Prostate gland (tissue), 2 donors: Measurements from ENCODE around the gene ABCG1.

Experiments
- POLR2AphosphoS5 ChIP-seq: sonication (generic); formaldehyde crosslinking; IDR thresholded peaks from one replicate; pipeline ENCODE4 v1.6.1; 2017; ENCODE audit warnings: antibody characterized with exemption
- TF ChIP-seq, protein P1 (sequence below), 4 experiments: fragments of 200-600 bp in 2 of 4; fragments of 450-650 bp in 2 of 4; sonication (generic) in 2 of 4; IDR thresholded peaks; 1 replicate in 3 of 4; 2 replicates in 1 of 4; pipeline ENCODE4 v1.5.1; 2016 to 2019; ENCODE audit warnings: antibody characterized with exemption in 4 of 4, mild to moderate bottlenecking in 2 of 4, moderate library complexity in 2 of 4

DNA sequence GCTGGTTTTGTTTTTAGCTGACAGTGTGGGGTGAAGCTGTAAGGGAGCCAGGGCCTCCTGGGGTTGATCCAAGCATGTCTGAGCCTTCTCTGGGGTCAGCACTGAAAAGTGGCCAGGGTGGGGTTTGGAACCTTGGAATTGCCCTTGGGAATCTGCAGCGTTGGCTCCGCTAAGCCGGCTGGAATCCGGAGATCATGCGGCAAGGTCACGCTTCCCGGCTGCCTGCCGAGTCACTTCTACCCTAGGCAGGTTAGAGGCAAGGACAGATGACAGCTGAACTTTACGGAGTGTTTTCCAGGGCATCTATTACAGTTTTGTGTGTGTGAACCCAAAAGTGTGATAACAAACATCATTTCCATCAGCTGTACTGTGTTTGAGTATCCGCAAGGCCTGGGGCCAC, 17.1 kb downstream of the ABCG1 start:
- TF ChIP-seq, protein P1, sequence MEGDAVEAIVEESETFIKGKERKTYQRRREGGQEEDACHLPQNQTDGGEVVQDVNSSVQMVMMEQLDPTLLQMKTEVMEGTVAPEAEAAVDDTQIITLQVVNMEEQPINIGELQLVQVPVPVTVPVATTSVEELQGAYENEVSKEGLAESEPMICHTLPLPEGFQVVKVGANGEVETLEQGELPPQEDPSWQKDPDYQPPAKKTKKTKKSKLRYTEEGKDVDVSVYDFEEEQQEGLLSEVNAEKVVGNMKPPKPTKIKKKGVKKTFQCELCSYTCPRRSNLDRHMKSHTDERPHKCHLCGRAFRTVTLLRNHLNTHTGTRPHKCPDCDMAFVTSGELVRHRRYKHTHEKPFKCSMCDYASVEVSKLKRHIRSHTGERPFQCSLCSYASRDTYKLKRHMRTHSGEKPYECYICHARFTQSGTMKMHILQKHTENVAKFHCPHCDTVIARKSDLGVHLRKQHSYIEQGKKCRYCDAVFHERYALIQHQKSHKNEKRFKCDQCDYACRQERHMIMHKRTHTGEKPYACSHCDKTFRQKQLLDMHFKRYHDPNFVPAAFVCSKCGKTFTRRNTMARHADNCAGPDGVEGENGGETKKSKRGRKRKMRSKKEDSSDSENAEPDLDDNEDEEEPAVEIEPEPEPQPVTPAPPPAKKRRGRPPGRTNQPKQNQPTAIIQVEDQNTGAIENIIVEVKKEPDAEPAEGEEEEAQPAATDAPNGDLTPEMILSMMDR (IDR thresholded peaks at IDR 0.05) = no peak
- no peak for TF ChIP-seq POLR2AphosphoS5
